ENCODE measurements around the gene PAPPA2. TPM values are rescaled to one million over a fixed set of nuclear protein-coding genes. Genes with fewer than 3 reads are reported as not detected.

Gene PAPPA2
- total and polyA plus RNA-seq, 7 experiments from 2014 or later = 0.07 to 0.29 (median 0.21) TPM; not detected in 4

DNA sequence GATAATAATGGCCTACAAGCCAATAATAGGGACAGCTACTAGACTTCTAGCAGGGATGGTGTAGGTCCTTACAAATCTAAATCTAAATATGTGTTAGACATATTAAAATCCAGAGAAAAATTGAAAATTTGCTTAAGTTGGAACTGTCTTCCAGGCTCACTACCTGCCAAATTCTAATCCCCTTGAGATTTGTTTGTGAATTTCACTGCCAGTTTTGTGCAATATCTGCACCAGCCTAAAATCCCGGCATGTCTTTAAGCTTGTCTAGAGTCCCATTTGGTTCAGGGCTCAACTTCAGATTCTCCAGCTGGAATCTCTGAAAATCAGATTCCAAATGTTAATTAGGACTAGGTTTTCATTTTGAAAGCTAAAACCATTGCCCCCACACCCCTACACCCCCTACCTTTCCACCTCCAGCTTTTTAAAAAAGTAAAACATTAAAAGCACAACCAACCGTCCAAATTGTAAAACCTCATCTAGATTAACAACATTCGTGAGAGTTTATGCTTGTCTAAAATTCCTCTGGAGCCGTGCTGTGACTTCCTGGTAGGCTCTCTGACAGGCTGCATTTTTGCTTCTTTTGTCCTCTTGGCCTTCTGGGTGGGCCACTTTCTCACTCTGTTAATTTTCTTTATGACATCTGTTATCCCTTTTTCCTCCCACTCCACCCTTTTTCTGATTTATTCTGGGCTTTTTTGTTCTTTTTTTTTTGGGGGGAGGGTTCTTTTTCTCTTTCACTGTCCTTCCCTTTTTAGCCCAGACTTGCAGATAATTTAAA lies 348.7 kb downstream of the PAPPA2 start:
- intact Hi-C loops (cut with micrococcal nuclease) = no loop called here
- ATAC-seq = no peak
- DNase-seq = no peak
- Mint-ChIP-seq H3K9me3 (peaks cover 0 to 17% (median 2%) of the 10 kb centered on the region in 11 donors), H3K27ac (no peak overlapping the region), H3K27me3 (peaks cover 0 to 19% (median 0%) of the 10 kb centered on the region in 5 donors), H3K4me1 (no peaks in the 10 kb centered on the region), H3K4me3 (no peak overlapping the region), H3K36me3 (peaks cover 0 to 6% (median 0%) of the 10 kb centered on the region in 5 donors)
- Histone ChIP-seq H3K27me3 (ENCODE audit: control insufficient read depth in 2 of 2, insufficient read depth in 2 of 2, low read length in 2 of 2) (no peaks in the 10 kb centered on the region), H3K36me3 (ENCODE audit: control insufficient read depth in 2 of 3, insufficient read depth in 3 of 3, low read length in 3 of 3) (no peaks in the 10 kb centered on the region), H3K9me3 (ENCODE audit: control insufficient read depth in 2 of 3, low read length in 3 of 3) (no peaks in the 10 kb centered on the region), H3K4me3 (ENCODE audit: low read length) (no peak overlapping the region), H3K4me1 (ENCODE audit: control insufficient read depth in 2 of 2, insufficient read depth in 2 of 2, low read length in 2 of 2) (no peaks in the 10 kb centered on the region), H3K27ac (ENCODE audit: low read depth, low read length) (no peak overlapping the region)
- CTCF ChIA-PET = no interaction called here
- POLR2A ChIA-PET = no interaction called here

DNA sequence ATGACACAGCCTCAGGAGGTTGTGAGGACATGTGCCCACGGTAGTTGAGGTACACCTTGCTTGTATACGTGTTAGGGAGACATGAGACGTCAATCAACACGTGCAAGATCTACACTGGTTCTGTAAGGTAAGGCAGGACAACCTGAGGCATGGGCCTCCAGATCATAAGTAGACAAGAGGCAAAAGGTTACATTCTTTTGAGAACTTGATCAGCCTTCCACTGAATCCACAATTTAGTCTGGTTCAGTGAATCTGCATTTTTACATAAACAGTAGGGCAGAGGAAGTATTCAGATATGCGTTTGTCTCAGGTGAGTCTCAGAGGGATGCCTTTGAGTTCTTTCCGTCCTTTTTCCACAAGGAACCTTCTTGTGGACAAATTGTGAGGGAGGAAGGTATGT lies 352.6 kb downstream of the PAPPA2 start:
- CTCF ChIA-PET = no interaction called here

GRCh38 chr1:176816232-176816631 lies 353.3 kb downstream of the PAPPA2 start:
- Histone ChIP-seq H3K4me1 (ENCODE audit: control insufficient read depth in 2 of 2, insufficient read depth in 2 of 2, low read length in 2 of 2) (no peaks in the 10 kb centered on the region), H3K9me3 (ENCODE audit: control insufficient read depth in 2 of 3, low read length in 3 of 3) (no peaks in the 10 kb centered on the region), H3K27ac (ENCODE audit: low read depth, low read length) (no peak overlapping the region), H3K36me3 (ENCODE audit: control insufficient read depth in 2 of 3, insufficient read depth in 3 of 3, low read length in 3 of 3) (no peaks in the 10 kb centered on the region), H3K4me3 (ENCODE audit: low read length) (no peak overlapping the region), H3K27me3 (ENCODE audit: control insufficient read depth in 2 of 2, insufficient read depth in 2 of 2, low read length in 2 of 2) (no peaks in the 10 kb centered on the region)
- H3K27me3 Mint-ChIP-seq = peaks cover 0 to 15% (median 0%) of the 10 kb centered on the region in 5 donors
- peaks cover 0 to 6% (median 0%) of the 10 kb centered on the region in 5 donors for H3K36me3 Mint-ChIP-seq
- no peak overlapping the region for H3K27ac Mint-ChIP-seq
- ATAC-seq (no peak), DNase-seq (no peak)
- H3K4me3 Mint-ChIP-seq = no peak overlapping the region
- ChIA-PET POLR2A (no interaction called here), CTCF (no interaction called here)
- intact Hi-C loops (cut with micrococcal nuclease) = no loop called here
- no peaks in the 10 kb centered on the region for H3K4me1 Mint-ChIP-seq
- H3K9me3 Mint-ChIP-seq = peaks cover 0 to 17% (median 2%) of the 10 kb centered on the region in 11 donors

More for the DNA sequence above, 352.6 kb downstream of the PAPPA2 start:
- H3K9me3 ChIP-seq (ENCODE audit: control insufficient read depth in 2 of 3, low read length in 3 of 3) = no peaks in the 10 kb centered on the region
- no peak overlapping the region for H3K4me3 ChIP-seq (ENCODE audit: low read length)
- H3K4me1 ChIP-seq (ENCODE audit: control insufficient read depth in 2 of 2, insufficient read depth in 2 of 2, low read length in 2 of 2) = no peaks in the 10 kb centered on the region
- no peak overlapping the region for H3K4me3 Mint-ChIP-seq
- POLR2A ChIA-PET = no interaction called here
- DNase-seq (no peak), ATAC-seq (no peak)
- H3K27ac ChIP-seq (ENCODE audit: low read depth, low read length) = no peak overlapping the region
- H3K9me3 Mint-ChIP-seq = peaks cover 0 to 17% (median 2%) of the 10 kb centered on the region in 11 donors
- intact Hi-C loops (cut with micrococcal nuclease) = no loop called here
- peaks cover 0 to 15% (median 0%) of the 10 kb centered on the region in 5 donors for H3K27me3 Mint-ChIP-seq
- H3K36me3 ChIP-seq (ENCODE audit: control insufficient read depth in 2 of 3, insufficient read depth in 3 of 3, low read length in 3 of 3) = no peaks in the 10 kb centered on the region
- H3K27me3 ChIP-seq (ENCODE audit: control insufficient read depth in 2 of 2, insufficient read depth in 2 of 2, low read length in 2 of 2) = no peaks in the 10 kb centered on the region
- H3K36me3 Mint-ChIP-seq = peaks cover 0 to 6% (median 0%) of the 10 kb centered on the region in 5 donors
- no peak overlapping the region for H3K27ac Mint-ChIP-seq
- no peaks in the 10 kb centered on the region for H3K4me1 Mint-ChIP-seq

- H3K27me3 ChIP-seq (ENCODE audit: control insufficient read depth in 2 of 2, insufficient read depth in 2 of 2, low read length in 2 of 2) = no peaks in the 10 kb centered on the region
- H3K27me3 Mint-ChIP-seq = peaks cover 0 to 7% (median 0%) of the 10 kb centered on the region in 5 donors
- no peaks in the 10 kb centered on the region for H3K4me1 ChIP-seq (ENCODE audit: control insufficient read depth in 2 of 2, insufficient read depth in 2 of 2, low read length in 2 of 2)
- ChIA-PET POLR2A (no interaction called here), CTCF (no interaction called here)
- no peak overlapping the region for H3K27ac Mint-ChIP-seq
- H3K36me3 Mint-ChIP-seq = no peaks in the 10 kb centered on the region
- H3K4me3 Mint-ChIP-seq = no peak overlapping the region
- H3K27ac ChIP-seq (ENCODE audit: low read depth, low read length) = no peak overlapping the region
- no peak overlapping the region for H3K4me3 ChIP-seq (ENCODE audit: low read length)
- intact Hi-C loops (cut with micrococcal nuclease) = no loop called here
- no peaks in the 10 kb centered on the region for H3K4me1 Mint-ChIP-seq
- peaks cover 0 to 6% (median 0%) of the 10 kb centered on the region in 11 donors for H3K9me3 Mint-ChIP-seq
- ATAC-seq = no peak
- no peaks in the 10 kb centered on the region for H3K36me3 ChIP-seq (ENCODE audit: control insufficient read depth in 2 of 3, insufficient read depth in 3 of 3, low read length in 3 of 3)
- H3K9me3 ChIP-seq (ENCODE audit: control insufficient read depth in 2 of 3, low read length in 3 of 3) = no peaks in the 10 kb centered on the region
- DNase-seq = no peak
These were observed 357.5 kb downstream of the PAPPA2 start for GRCh38 chr1:176820391-176821031.

- H3K9me3 Mint-ChIP-seq = peaks cover 0 to 8% (median 0%) of the 10 kb centered on the region in 11 donors
- H3K36me3 Mint-ChIP-seq = no peaks in the 10 kb centered on the region
- no peak overlapping the region for H3K27ac ChIP-seq (ENCODE audit: low read depth, low read length)
- ATAC-seq (no peak), DNase-seq (no peak)
- H3K27ac Mint-ChIP-seq = no peak overlapping the region
- no peaks in the 10 kb centered on the region for H3K36me3 ChIP-seq (ENCODE audit: control insufficient read depth in 2 of 3, insufficient read depth in 3 of 3, low read length in 3 of 3)
- H3K4me1 ChIP-seq (ENCODE audit: control insufficient read depth in 2 of 2, insufficient read depth in 2 of 2, low read length in 2 of 2) = no peaks in the 10 kb centered on the region
- intact Hi-C loops (cut with micrococcal nuclease) = no loop called here
- no peak overlapping the region for H3K4me3 ChIP-seq (ENCODE audit: low read length)
- H3K27me3 Mint-ChIP-seq = peaks cover 0 to 7% (median 0%) of the 10 kb centered on the region in 5 donors
- no peak overlapping the region for H3K4me3 Mint-ChIP-seq
- CTCF ChIA-PET = no interaction called here
- no peaks in the 10 kb centered on the region for H3K27me3 ChIP-seq (ENCODE audit: control insufficient read depth in 2 of 2, insufficient read depth in 2 of 2, low read length in 2 of 2)
- no peaks in the 10 kb centered on the region for H3K9me3 ChIP-seq (ENCODE audit: control insufficient read depth in 2 of 3, low read length in 3 of 3)
- POLR2A ChIA-PET = no interaction called here
- H3K4me1 Mint-ChIP-seq = no peaks in the 10 kb centered on the region
These were observed 363.3 kb downstream of the PAPPA2 start for GRCh38 chr1:176826265-176826664.

GRCh38 chr1:176829261-176829660 lies 366.3 kb downstream of the PAPPA2 start:
- Histone ChIP-seq H3K27me3 (ENCODE audit: control insufficient read depth in 2 of 2, insufficient read depth in 2 of 2, low read length in 2 of 2) (no peaks in the 10 kb centered on the region), H3K4me3 (ENCODE audit: low read length) (no peak overlapping the region), H3K4me1 (ENCODE audit: control insufficient read depth in 2 of 2, insufficient read depth in 2 of 2, low read length in 2 of 2) (no peaks in the 10 kb centered on the region), H3K36me3 (ENCODE audit: control insufficient read depth in 2 of 3, insufficient read depth in 3 of 3, low read length in 3 of 3) (no peaks in the 10 kb centered on the region), H3K27ac (ENCODE audit: low read depth, low read length) (no peak overlapping the region), H3K9me3 (ENCODE audit: control insufficient read depth in 2 of 3, low read length in 3 of 3) (no peaks in the 10 kb centered on the region)
- Mint-ChIP-seq H3K27ac (no peak overlapping the region), H3K27me3 (peaks cover 0 to 7% (median 0%) of the 10 kb centered on the region in 5 donors), H3K9me3 (peaks cover 0 to 15% (median 0%) of the 10 kb centered on the region in 11 donors), H3K4me3 (no peak overlapping the region), H3K36me3 (no peaks in the 10 kb centered on the region), H3K4me1 (no peaks in the 10 kb centered on the region)
- no peak for DNase-seq
- CTCF ChIA-PET = no interaction called here
- intact Hi-C loops (cut with micrococcal nuclease) = no loop called here
- POLR2A ChIA-PET = no interaction called here
- ATAC-seq = no peak

GRCh38 chr1:176831150-176831549 lies 368.2 kb downstream of the PAPPA2 start:
- CTCF ChIA-PET = no interaction called here
- Mint-ChIP-seq H3K9me3 (peaks cover 0 to 12% (median 0%) of the 10 kb centered on the region in 11 donors), H3K27me3 (no peaks in the 10 kb centered on the region), H3K4me3 (no peak overlapping the region), H3K27ac (no peak overlapping the region), H3K36me3 (no peaks in the 10 kb centered on the region), H3K4me1 (no peaks in the 10 kb centered on the region)
- Histone ChIP-seq H3K9me3 (ENCODE audit: control insufficient read depth in 2 of 3, low read length in 3 of 3) (no peaks in the 10 kb centered on the region), H3K4me1 (ENCODE audit: control insufficient read depth in 2 of 2, insufficient read depth in 2 of 2, low read length in 2 of 2) (no peaks in the 10 kb centered on the region), H3K27me3 (ENCODE audit: control insufficient read depth in 2 of 2, insufficient read depth in 2 of 2, low read length in 2 of 2) (no peaks in the 10 kb centered on the region), H3K27ac (ENCODE audit: low read depth, low read length) (no peak overlapping the region), H3K36me3 (ENCODE audit: control insufficient read depth in 2 of 3, insufficient read depth in 3 of 3, low read length in 3 of 3) (no peaks in the 10 kb centered on the region), H3K4me3 (ENCODE audit: low read length) (no peak overlapping the region)
- intact Hi-C loops (cut with micrococcal nuclease) = no loop called here
- peak; percentile 12 for ATAC-seq
- POLR2A ChIA-PET = no interaction called here
- no peak for DNase-seq
